ENCODE results near the gene GNAQ. TPM values are rescaled to one million over a fixed set of nuclear protein-coding genes. Genes with fewer than 3 reads are reported as not detected.
"Not testable (repeated sequence)": the region's sequence is repeated elsewhere in the genome, so short reads cannot be mapped to it uniquely, and the experiment has no call there.

Gene GNAQ
- total RNA-seq, 1 donor: 35.0 TPM

DNA sequence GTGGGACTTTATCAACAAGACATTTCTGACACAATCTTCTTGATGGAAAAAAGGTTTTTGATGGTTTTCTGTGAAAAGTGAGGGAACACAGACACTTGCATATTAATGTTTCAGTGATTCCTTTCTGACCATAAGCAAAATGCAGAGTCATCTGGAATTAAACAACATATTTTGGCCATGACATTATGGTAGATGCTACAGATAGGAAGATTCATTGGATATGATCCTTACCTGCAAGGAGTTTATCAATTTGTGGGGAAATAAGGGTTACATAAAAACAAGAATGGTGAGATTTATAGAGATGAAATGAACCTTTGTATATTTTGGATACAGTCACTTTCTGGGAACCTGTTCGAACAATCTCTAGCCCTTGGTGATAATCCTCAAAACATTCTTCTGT, 228.2 kb downstream of the GNAQ start:
- no peak for DNase-seq (ENCODE audit: low read depth in 2 of 3, low spot score in 2 of 3)

DNA sequence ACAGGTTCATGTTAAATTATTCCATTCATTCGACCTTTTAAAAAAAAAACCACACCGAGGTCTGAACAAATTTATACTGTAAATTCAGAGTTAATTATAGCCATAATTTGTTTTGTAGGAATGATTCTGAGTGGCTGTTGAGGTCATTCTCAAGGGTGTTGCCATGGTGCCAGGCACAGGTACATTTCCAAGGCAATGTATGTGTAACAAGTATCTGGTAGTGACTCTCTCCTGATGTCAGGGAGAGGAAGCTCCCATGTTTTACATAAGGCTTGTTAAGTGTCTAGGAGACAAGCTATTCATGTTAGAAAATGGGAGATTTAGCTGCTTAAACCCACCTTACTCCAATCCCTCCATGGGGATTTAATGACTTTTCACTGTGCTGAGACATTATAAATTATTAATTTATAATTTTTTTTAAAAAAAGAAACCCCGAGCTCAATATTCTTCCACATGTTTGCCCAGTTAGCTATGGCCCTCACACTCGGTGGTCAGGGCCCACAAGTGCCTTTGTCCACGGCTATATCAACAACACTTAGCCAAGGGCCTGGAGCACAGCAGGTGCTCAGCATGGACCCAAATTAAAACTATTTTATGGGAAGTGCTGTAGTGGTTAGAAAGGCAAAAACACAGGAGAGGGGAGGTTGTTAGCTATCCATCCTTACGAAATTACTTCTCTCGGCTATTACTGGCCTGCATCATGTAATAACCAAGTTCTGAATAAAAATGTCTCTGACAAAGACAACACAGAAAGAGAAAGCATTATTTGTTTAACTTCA, 228.9 kb downstream of the GNAQ start:
- no peak for DNase-seq (ENCODE audit: low read depth in 2 of 3, low spot score in 2 of 3)

DNA sequence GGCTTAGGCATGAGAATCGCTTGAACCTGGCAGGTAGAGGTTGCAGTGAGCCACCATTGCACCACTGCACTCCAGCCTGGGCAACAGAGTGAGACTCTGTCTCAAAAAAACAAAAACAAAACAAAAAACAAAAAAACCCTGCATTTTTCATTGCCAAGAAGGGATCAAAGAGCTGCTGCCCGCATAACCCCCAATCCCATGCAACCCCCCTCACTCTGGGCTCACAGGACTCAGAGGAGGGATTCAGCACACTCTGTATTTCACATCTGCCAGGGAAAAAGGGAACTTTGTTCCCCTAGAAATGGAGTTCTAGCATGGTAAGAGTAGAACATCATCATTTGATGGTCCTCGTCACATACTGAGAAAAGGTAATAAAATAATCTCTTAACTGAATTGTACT, 229.5 kb downstream of the GNAQ start:
- no peak for DNase-seq (ENCODE audit: low read depth in 2 of 3, low spot score in 2 of 3)

DNA sequence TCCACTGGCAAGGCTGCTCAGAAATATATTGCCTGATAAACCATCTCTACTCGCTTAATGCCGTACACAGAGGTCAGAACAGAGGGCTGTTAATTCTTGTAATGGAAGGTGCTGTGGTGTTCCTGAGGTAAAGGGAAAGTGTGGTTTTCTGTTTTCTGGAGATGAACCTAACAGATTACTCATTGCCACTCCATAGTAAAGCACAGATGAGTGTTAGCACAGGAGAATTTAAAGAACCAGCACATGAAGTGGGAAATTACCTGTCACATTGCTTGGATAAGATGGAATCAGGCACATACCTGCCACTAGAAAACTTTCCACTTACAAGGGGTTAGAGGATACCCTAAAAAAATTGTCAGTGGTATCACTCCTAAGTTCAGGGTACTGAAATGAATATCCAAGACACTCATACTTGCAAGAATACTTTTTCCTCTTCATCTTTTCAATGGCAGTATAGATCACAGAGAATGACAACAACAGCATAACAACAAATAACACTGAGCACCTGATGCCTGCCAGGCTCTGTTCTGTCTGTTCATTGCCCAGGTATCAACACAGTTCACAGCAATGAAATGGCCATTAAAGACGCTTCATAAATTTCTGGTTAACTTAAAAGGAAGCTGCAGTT, 230.6 kb downstream of the GNAQ start:
- DNase-seq (ENCODE audit: low read depth in 2 of 3, low spot score in 2 of 3): no peak

DNA sequence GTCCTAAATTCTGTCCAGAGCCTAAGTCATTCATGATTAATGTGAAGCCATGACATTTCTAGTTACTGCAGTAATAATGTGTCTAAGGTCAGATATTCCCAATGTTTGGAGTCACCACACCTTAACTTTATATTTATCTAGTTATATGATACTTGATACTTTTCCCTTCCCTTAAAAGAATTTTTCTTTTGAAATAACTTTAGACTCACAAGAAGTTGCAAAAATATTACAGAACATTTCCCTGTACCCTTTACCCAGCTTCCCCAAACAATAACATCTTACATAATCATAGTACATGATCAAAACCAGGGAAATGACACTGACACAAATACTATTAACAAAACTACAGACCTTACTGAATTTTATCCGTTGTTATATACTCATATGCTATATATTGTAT, 233.5 kb downstream of the GNAQ start:
- no peak for DNase-seq (ENCODE audit: low read depth in 2 of 3, low spot score in 2 of 3)

DNA sequence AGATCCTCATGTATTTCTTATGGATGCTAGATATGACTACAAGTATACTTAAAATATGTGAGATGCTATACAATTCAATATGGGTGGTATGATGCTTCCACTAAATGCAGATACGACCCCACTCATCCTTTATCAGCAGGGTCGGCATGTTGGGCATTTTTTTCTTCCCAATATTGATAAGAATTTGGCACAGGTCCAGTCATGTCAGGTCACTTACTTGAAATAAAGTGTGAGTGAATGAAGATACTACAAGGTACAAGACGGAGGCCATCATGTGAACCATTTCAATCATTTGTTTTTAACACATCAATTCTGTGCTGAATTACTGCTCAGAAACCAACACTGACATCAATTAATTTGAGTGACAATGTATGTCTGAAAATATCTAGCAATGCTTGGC, 236.6 kb downstream of the GNAQ start:
- no peak for DNase-seq (ENCODE audit: low read depth in 2 of 3, low spot score in 2 of 3)

DNA sequence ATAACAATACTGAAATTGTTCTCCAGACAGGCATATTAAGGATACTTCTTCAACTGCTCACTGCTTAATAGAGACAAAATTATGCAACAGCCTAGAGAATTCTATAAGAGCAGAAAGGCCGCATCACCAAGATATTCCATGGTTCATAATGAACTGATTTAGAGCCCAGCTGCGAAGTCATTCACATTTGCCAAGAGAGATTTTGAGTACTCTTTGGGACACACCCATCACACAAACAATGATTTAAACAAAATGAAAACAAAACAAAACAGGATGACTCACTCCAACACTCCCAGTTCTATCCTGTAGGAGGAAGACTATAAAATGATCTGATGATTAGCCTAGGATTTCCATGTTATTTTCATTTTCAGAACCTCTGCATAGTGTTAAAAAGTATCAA, 237.8 kb downstream of the GNAQ start:
- DNase-seq (ENCODE audit: low read depth in 2 of 3, low spot score in 2 of 3): no peak

DNA sequence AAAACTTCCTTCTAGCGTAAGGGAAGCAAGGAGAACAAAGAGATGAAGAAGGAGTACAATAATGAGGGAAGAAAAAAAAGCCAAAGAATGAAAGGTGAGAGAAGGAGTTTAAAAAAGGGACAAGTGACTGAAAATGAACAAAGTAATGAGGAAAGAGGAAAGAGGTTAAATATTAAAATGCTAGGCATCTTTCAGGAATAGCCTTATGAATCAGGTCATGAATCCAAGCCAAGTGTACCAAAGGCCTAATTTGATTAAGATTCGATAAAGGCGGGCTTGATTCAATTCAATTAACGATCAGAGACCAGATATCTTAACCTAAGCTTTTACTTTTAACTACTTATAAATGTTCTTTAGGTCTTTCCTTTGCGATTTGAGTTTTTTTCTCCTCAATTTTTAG, 241.7 kb downstream of the GNAQ start:
- no peak for DNase-seq (ENCODE audit: low read depth in 2 of 3, low spot score in 2 of 3)

DNA sequence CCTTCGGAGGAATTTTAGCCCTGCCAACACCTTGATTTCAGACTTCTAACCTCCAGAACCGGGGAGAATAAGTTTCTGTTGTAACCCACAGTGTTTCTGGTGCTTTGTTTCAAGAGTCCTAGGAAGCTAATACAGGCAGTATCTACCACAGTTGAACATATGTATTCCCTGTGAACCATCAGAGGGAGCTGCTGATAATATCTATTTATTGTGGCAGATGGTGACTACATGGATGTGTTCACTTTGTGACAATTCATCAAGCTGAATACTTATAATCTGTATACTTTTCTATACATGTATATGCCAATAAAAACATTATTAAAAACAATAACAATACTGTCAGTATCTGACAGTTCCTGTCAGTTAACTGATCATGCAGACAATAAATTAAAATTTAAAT, 246.3 kb downstream of the GNAQ start:
- no peak for DNase-seq (ENCODE audit: low read depth in 2 of 3, low spot score in 2 of 3)

DNA sequence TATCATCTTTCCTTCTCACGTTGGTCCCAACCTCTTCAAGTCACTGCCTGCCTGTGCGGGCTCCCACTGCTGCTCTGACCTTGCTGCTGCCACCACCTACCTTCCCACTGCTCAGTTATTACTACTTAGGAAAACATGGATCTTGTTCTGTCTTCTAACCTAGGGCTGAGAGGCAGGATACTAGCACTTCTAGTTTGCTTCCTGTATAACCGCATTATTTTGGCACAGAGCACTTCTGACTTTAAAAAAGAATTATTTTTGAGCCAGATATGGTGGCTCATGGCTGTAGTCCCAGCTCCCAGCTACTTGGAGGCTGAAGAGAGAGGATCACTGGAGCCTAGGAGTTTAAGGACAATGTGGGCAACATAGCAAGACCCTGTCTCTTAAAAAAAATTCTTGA, 248.1 kb downstream of the GNAQ start:
- no peak for DNase-seq (ENCODE audit: low read depth in 2 of 3, low spot score in 2 of 3)

DNA sequence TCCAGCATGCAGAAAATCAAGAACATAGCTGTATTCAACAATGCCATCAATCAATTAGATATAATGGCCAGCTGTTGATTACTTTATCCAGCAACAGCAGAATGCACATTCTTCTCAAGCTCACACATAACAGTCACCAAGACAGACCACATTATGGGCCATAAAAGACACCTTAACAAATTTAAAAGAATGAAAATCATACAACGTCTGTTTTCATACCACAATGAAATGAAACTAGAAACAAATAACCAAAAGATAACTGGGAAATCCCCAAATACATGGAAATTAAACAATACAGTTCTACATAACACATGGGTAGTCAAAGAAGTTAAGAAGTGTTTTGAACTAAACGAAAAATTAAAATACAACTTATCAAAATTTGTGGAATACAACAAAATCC, 252.6 kb downstream of the GNAQ start:
- no peak for DNase-seq (ENCODE audit: low read depth in 2 of 3, low spot score in 2 of 3)

DNA sequence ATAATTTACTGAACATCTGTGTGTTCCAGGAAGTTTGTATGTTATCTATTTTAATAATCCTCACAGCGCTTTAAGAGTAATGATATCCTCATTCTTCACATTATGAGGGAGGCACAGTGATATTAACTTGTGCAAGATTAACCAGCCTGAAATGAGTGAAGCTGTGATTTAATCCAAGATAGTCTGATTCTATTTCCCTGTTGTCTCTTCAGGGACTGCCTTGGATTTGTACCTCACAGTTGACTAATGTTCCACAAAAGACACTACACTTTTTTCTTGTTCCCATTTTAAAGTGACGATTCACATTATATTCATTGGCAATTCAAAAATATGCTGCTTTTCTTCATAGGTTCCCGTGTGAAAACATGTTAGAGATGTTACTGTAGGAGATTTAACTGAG, 258.2 kb downstream of the GNAQ start:
- DNase-seq (ENCODE audit: low read depth in 2 of 3, low spot score in 2 of 3): no peak

DNA sequence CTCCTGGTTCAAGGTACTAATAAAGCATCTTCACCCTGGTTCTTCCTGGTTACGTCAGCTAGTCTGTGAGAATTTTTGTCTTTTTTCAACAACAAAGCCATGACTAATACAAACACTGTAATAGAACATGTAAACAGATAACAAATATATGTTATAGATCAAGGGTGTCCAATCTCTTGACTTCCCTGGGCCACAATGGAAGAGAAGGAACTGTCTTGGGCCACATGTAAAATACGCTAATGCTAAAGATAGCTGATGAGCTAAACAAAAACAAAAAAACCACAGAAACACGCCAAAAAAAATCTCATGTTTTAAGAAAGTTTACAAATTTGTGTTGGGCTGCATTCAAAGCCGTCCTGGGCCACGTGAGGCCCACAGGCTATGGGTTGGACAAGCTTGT, 259.0 kb downstream of the GNAQ start:
- DNase-seq (ENCODE audit: low read depth in 2 of 3, low spot score in 2 of 3): no peak

DNA sequence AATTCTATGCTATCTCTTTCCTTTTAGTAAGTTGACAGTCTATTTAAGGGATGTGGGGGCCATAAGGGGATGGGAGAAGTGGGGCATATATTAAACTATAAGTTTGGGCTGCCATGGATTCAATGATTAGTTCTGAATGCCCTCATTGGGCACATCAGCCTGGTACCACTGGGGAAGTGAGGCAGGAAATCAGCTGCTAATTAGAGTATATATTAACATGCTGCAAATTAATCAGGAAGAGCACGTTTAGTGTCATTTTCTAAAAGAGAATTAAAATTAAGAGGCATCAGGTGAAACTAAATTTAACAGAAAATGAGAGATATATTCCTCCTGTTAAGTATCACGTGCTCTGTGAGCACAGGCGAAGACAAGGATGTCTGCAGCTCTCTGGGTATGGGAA, 260.4 kb downstream of the GNAQ start:
- no peak for DNase-seq (ENCODE audit: low read depth in 2 of 3, low spot score in 2 of 3)

DNA sequence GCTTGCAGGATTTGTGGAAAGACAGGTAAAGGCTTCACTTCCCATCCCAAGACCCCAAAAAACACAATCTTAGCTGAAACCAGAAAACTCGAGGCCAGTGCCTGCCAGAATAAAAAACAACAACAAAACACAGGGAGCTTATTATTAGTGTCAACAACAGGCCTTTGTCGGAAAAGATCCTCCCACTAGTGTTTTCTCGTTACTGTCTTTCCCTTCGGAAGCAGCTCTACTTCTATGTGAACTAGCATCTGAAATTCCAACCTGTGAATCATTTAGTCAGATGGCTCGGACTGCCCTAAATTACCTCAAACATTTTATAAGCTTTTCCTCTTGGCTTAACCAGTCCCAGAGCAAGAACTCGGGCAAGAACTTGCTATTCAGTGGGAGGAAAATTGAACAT, 261.3 kb downstream of the GNAQ start:
- DNase-seq (ENCODE audit: low read depth in 2 of 3, low spot score in 2 of 3): no peak

DNA sequence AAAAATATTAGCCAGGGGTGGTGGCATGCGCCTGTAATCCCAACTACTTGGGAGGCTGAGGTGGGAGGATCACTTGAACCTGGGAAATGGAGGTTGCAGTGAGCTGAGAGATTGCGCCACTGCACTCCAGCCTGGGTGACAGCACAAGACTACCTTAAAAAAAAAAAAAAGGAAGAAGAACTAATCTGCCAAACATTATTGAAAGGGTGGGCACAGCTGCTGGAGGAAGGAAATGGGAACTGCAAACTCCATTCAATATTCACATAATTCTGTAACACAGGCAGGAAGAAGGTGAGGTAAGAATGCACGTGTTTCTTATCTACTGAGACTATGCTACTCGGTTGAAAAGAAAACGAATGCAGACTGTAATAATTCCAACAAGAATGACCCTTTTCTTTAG, 262.4 kb downstream of the GNAQ start:
- peak in 1 of 3 donors; percentile 26 for DNase-seq (ENCODE audit: low read depth in 2 of 3, low spot score in 2 of 3)

DNA sequence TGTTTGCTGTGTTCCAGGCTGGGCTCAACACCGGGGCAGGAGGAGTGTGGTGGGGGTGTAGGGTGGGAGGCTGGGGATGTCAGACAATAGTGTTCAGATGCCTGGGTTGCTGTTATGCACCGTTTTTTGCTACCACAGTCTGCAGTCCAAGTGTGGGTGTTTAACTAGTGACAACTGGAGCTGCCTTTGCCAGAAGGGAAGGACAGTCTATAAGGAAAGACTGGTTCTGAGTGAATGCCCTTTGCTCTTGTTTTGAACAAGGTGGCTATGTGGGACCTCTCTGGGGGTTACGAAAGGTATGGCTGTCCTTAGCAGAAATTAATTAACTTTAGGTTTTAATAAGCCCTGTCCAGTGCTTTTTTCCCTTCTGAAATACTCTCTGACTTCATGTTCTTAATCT, 265.0 kb downstream of the GNAQ start:
- DNase-seq (ENCODE audit: low read depth in 2 of 3, low spot score in 2 of 3): no peak

DNA sequence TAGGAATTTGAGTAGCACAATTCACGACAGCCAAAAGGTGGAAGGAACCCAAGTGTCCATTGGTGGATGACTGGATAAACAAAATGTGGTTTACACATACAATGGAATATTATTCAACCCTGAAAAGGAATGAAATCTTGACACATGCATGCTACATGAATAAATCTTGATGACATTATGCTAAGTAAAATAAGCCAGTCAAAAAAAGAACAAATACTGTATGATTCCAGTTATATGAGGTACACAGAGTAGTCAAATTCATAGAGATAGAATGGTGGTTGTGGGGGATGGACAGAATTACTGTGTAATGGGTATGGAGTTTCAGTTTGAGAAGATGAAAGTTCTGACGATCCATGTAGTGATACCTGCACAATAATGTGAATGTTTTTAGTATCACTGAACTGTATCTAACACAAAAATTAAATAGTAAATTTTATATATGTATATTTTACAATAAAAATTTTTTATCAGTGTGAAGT, 265.8 kb downstream of the GNAQ start:
- DNase-seq (ENCODE audit: low read depth in 2 of 3, low spot score in 2 of 3): no peak

DNA sequence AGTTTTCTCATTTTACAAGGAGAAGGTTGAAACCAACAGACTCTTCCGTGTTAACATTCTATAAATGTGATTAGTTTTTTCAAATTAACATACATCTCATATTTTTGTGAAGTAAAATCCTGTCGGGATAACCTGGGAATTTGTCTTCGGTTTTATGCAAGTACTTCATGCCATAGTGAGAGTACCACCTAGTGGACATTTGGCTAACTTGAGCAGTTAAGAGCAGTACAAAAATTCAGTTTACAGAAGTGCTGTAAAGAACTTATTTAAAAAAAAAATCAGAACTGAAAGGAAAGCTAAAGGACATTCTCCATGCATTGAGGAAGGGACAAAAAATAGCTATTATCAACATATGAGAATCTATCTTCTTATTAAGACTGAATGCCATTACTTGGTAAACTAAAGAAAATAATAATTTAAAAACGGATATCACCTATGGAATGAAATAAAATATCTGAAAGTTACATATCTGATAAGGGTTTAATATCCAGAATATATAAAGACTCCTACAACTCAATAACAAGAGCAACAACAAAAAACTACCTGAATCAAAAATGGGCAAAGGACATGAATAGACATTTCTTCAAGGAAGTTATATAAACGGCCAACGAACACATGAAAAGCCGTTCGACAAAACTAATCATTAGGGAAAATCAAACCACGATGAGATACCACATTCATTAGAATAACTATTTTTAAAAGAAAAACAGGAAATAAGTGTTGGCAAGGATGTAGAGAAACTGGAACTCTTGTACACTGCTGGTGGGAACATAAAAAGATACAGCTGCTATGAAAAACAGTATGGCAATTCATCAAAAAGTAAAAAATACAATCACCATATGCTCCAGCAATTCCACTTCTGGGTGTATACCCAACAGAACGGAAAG, 266.5 kb downstream of the GNAQ start:
- peak in 2 of 3 donors; percentile 9 to 27 for DNase-seq (ENCODE audit: low read depth in 2 of 3, low spot score in 2 of 3)

DNA sequence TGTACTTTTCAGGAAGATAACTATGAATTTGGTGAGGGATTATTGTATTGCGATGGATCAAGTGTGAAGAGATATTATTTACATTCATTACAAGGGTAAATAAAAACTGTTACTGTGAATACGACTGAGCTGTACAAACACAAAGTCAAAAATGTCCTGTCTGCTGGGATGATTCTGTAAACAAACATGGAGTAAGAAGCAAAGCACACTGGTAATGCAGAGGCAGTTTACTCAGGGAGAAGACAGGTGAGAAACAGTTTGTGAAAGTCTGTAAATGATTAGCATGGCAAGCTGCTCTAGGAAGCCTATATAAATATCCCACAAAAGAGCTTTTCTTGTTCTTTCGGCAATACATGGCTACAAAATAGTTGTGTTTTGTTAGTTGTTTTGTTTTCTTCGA, 268.0 kb downstream of the GNAQ start:
- DNase-seq (ENCODE audit: low read depth in 2 of 3, low spot score in 2 of 3): no peak

DNA sequence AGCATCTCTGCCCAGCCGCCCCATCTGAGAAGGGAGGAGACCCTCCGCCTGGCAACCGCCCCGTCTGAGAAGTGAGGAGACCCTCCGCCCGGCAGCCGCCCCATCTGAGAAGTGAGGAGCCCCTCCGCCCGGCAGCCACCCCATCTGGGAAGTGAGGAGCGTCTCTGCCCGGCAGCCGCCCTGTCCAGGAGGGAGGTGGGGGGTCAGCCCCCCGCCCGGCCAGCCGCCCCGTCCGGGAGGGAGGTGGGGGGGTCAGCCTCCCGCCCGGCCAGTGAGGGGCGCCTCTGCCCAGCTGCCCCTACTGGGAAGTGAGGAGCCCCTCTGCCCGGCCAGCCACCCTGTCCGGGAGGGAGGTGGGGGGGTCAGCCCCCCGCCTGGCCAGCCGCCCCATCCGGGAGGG, 270.7 kb downstream of the GNAQ start:
- not testable (repeated sequence) for DNase-seq (ENCODE audit: low read depth in 2 of 3, low spot score in 2 of 3)

DNA sequence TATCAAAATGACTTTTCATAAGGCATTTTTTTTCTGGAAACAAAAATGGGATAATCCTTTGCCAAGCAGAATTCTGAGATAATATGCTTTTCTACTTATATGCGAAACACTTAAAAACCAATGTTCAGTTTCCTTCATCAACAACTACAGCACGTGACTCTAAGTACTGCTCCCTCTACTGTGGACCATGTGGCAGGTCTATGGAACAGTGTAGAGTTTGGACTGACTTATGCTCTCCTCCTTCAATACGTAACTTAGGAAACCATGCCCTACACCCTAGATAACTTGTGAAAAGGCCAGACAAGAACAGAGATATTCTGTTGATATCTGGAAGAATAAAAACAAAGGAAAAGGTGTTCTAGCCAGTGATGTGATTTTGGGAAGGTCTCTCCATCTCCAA, 272.2 kb downstream of the GNAQ start:
- DNase-seq (ENCODE audit: low read depth in 2 of 3, low spot score in 2 of 3): no peak

Measured in hematopoietic multipotent progenitor cell (in vitro differentiated cells).